HG02763 (cell line): ENCODE results near the gene NOP16.
"Not testable (repeated sequence)": the region's sequence is repeated elsewhere in the genome, so short reads cannot be mapped to it uniquely, and the experiment has no call there.

Experiments
- ATAC-seq: cut with Tn5 transposase; IDR thresholded peaks from one replicate; pipeline ENCODE4 v1.9.1; 2021; ENCODE audit warnings: mild to moderate bottlenecking, moderate library complexity; ENCODE audit not compliant: unreplicated experiment

NOP16 gene

DNA sequence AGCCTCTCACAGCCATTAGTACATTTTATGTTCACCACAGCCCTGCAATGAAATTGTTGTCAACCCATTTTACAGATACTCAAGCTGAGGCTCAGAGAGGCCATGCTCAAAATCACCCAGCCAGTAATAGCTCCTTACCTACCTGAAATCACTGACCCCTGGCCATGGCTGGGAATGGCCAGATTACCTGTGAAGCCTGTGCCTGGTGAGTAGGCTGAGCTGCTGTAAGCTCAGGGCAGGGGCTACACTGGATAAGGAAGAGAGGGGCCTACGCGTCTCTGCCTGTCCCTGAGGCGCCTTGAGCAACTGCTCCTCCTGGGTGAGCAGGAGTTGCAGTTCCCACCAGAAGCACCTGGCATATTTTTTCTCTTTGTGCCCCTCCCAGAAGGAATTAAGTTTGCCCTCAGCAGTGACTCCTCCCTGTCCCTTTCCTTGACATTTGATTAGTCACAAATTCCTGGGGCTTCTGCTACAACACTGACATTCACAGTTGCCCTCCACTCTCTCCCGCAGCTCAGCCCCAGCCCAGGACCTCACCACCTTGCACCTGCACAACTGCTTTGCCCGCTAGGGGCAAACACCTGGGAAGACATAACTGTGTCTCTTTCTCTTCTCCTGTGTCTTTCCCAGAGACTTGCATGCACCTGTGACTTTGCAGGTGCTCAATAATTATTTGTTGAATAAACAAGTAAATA is 22.2 kb upstream of the NOP16 start:
- ATAC-seq, result no peak

DNA sequence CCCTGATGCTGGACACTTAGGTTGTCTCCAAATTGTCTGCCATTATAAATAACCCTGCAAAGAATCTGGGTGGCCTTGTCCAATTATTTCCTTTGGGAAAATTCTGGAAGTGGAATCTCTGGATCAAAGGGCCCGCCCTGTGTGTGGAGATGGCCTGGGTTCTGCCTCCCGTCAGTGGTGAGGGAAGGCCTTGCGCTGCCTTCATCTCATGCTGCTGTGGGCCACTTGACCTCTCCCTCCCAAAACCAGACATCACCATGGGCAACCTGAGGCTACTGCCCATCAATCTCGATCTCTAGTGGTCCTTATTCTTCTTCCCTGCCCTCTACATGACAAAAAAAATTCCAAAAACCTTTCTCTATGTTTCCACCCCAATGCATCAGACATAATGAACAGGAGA is 21.4 kb upstream of the NOP16 start:
- no peak for ATAC-seq

DNA sequence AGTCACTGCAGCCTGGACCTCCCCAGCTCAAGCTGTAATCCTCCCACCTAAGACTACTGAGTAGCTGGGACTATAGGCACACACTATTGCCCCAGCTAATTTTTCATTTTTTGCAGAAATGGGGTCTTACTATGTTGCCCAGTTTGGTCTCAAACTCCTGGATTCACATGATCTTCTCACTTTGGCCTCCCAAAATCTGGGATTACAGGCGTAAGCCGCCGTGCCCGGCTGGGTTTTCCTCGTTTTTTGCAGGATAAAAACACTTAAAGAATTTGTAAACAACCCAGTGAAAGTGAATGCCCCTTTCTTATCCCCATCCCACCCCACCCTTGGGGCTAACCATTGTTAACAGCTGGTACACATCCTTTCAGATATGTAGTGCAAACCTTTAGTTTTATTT is 20.2 kb upstream of the NOP16 start:
- no peak for ATAC-seq

DNA sequence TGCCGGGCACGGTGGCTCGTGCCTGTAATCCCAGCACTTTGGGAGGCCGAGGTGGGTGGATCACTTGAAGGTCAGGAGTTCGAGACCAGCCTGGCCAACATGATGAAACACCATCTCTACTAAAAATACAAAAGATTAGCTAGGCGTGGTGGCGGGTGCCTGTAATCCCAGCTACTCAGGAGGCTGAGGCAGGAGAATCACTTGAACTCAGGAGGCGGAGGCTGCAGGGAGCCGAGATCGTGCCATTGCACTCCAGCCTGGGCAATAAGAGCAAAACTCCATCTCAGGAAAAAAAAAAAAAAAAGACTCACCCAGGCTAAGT is 19.8 kb upstream of the NOP16 start:
- not testable (repeated sequence) for ATAC-seq

DNA sequence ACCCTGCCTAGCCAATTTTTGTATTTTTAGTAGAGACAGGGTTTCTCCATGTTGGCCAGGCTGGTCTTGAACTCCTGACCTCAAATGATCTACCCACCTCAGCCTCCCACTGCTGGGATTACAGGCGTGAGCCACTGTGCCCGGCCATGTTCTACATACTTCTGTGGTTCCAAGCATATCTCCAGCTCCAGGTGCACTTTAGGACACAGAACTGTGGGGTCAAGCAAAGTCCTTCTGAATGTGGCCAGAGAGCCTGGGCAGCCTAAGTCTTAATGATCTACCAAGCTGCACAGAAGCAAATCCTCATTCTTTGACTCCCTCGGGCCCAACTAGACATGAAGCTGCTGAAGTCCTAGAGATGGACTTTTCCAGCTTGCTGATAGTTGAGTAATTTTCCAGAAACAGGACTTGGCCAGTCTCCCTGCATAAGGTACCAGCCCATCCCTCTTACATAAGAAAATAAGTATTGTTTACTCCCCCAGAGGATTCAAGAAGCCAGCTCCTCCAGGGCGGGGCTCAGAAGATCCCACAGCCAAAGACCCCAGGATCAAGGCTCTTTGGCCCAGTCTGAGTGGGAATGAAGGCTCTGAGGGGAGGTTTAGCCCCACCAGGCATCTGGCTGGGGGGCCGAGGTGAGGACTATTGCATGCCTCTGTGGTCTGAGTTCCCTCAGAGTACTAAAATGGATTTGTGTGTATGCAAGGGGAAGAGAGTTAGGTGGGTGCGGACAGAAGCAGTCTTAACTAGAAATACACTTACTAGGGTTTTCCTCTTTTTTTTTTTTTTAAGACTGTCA is 19.3 kb upstream of the NOP16 start:
- ATAC-seq, result no peak

DNA sequence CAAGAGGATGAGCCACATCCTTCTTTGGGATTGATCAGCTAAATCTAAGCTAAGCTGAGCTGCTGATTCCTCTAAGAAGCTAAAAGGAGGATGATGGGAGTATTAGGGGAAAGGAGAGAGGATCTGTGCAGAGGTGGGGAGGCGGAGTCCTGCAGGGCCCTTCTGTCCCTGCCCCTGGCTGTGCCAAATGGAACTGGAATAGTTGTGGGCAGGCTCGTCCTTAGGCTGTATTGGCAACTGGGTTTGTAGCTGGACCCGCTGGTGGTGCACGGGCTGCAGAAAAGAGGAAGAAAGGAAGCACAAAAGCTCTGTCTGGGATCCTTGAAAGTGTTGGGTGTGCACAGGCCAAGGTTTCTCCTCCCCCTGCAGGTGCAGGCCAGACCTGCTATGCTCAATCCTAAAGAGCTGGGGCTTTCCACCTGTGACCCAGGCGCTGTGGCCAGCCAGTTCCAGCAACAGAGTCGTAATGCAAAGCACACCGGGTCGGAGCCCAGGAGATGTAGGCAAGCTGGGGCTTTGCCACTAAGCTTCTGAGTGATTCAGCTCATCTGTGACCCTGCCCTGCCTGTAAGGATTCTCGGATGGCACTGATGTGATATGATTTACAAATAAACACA is 18.1 kb upstream of the NOP16 start:
- no peak for ATAC-seq

DNA sequence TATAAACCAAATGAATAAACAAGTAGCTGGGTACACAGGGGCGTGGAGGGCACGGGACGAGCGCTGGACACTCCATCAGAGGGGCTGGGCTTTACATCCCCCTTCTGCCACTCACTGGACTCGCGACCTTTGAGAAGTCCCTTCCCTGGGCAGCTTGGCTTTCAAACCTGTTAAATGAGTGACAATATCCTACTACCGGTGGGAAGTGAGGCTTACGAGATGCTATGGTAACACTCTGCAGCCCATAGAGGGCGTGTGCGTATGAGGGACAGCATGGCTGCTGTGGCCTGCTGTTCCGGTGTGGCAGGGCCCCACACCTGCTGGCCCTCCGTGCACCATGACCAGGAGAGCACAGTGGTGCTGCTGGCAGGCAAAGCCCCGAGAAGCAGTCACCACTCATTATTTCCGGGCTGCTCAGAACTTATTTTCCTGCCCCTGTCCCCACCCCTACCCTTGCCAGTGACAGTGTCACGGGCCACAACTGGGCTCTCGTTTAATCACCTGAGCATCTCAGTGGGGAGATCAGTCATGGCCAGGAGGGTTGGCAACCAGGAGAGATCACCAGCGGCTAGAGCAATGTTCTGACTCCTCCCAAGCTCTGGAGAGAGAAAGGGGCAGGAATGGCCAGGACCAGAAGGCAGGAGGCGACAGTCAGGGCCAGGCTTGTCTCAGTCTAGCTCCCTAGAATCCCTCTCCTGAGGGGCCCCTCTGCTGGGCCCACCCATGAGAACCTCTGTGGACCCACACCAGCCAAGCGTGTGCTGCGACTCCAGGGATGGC is 17.4 kb upstream of the NOP16 start:
- no peak for ATAC-seq

DNA sequence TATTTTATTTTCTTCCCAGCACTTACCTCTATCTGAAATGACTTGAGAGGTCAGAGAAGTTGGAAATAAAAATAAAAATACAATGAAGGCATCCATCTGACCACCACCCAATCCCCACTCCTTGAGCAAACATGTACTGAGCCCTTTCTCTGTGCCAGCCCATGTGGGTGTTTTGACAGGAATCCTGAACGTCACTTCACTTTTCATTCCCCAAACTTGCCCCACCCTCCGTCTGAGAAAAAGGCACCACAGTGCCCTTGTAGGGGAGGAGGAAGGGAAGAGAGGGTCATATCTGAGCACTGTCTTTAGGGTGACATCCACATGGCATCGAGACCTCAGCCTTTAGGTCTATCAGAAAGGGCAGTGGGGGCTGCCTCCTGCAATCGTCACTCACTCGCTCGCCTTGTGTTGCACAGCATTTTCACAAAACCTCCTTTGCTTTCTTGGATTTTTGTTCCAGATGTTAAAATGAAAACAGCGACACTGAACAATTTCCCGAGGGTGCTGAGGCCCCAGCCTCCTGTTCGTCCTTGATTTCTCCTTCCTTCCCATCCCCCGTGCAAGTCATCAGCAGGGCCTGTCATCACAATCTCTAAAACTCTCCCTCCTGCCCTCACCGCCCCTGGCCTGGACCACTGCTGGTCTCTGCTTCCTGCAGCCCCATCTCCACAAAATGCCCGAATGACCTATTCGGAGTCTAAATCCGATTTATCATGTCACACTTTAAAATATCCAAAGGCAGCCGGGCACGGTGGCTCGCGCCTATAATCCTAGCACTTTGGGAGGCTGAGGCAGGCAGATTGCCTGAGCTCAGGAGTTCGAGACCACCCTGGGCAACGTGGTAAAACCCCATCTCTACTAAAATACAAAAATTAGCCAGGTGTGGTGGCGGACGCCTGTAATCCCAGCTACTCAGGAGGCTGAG is 13.1 kb upstream of the NOP16 start:
- ATAC-seq, result no peak

DNA sequence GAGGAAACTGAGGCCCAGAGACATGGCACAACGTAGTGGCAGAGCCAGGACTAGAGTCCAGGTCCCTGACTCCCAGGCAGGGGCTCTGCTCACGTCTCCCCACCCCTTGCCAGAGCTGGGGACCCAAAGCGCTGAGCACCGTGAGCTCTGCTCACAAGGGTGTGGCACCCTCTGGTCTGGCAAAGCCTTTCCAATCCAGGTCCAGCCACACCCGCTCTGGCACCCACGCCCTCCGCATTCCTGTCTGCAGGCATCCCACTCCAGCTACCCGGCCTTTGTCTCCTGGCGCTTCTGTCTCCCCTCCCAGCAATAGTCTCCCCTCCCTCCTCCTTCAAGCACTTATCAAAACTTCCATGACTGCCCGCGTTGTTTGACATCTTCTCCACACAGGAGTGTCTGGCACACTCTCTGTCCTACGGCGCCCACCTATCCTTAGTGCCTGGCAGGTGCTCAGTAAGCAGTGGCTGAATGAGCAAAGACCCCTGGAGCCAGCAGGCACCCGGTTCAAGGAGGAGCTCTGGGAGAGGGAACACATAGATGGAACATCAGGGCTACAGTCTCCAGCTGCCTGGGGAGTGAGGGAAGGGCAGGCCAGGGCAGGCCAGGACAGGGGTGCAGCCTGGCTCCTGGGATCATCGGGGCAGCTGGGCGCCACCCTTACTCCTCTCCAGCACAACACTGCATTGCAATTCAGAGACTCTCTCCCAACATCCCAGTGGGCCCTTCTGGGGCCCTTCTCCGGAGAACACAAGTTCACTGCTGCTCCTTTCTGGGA is 12.2 kb upstream of the NOP16 start:
- no peak for ATAC-seq

DNA sequence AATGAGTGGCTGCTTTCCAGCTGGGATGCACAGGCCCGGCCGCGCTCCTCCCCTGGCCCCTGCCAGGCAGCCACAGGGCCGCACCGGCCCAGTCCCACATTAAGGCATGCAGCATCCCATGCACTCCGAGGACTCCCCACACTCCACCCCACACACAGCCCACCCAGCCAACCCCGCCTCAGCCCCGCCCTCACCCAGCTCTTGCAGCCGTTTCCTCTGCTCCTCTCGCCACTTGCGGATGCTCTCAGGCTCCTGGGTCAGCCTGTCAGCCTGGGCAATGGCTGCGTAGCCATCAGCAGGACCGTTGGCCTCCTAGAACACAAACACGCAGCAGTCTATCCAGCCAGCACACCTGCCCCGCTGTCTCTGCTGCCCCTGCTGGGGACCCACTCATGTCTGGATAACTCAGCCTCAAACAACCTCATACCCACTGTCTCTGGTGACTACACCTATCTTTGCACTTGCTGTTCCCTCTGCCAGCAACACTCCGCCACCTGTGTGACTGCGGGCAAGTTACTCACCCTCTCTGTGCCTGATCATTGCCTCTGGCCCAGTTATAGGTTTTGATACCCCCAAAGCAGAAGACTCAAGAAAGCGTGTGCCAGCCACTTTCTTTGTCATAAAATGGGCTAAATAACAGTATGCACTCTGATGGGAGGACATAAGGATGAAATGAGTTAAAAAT is 9.5 kb upstream of the NOP16 start:
- no peak for ATAC-seq

DNA sequence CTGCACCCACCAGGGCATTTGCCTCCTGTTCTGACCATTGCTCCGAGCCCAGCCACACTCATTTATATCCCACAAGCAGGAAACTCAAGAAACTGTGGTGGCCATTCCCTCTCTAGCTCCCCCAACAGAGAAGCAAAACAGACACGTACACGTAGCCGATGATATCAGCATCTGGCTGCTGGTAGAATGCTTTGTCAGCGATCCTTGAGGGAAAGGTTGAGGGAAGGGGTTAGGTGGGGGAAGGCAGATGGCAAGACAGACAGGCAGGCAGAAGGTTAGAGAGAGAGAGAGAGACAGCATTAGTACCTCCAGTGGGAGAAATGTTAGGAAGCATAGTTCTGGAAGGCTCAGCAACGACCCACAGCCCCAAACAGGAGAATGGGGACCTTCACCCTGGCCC is 7.9 kb upstream of the NOP16 start:
- no peak for ATAC-seq

DNA sequence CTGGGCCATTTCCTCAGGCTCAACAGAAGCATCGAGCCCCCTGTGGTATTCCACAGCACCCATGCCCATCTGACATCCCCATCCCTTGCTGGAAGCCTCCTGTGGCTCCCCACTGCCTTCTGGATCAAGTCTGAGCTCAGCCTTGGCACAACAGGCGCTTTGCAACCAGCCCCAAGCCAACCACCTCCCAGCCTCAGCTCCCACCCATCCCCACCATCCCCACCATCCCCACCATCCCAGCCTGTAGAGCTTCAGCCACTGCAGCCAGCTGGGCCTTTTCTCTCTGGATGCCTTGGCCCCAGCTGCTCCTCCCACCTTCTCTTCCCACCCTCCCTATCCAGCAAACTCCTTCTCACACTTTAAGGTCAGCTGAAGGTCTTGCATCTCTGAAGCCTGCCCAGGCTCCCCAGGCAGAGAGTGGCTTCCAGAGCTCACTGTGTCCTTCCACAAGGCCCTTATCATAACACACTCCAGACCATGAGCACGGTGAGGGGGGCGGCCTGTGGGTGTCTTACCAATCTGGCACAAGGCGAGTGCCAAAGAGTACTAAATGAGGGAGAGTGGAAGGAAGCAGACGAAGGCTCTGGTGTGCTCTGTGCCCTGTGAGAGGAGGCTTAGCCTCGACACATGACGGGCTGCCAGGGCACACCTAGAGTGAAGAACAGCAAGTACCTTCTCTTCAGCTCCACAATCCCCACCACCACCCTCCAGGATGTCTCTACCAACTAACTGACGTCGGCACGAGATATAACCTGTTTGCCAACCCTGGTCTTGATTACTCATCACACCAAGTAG is 6.7 kb upstream of the NOP16 start:
- no peak for ATAC-seq

DNA sequence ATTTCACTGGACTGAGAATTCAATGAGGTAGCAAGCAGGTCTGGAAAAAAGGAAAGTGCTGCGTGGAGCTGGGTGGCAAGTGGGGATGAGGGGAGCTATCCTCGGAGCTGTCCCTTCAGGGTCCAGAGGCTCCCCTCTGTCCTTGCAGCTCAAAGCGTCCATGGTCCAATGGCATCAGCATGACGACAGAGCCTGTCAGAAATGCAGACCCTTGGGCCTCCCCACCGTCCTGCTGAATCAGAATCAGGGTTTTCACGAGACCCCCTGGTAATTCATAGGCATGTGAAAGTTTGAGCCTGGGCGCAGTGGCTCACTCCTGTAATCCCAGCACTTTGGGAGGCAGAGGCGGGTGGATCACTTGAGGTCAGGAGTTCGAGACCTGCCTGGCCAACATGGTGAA is 5.7 kb upstream of the NOP16 start:
- no peak for ATAC-seq

DNA sequence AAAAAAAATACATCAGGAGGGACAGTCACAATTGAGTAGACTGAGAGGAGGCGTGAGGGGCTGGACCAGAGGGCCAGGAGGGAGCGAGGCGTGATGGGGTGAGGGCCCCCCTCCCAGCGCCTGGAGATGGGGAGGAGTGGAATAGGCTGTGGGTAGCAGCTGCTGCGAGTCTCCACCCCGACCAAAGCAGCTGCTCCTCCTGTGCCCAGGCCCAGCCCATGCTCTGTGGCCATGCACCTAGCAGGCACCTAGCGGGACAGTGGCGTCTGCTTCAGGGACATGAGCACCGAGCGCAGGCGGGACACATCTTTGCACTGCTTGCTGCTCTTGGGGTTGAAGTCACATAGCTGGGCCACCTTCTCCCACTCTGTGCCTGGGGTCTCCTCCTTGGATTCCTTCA is 4.1 kb upstream of the NOP16 start:
- ATAC-seq, result no peak

DNA sequence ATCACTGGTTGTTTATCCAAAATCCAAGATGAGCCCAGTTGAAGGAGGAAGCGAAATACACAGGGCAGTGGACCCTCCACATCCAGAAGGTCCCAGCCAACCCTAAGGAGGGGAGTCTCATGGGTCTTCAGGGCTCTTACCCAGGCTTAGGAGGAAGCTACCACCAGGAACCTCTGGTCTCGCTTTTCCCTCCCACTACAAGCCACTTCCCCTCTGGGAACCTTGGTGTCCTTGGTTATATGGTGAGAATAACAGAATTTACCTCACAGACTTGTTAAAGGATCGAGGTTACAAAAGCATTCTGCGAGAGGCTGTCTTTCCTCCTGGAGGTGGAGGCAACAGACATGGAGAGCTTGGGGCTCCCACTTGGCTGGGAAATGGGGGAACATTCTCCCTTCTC is 3.6 kb upstream of the NOP16 start:
- no peak for ATAC-seq

DNA sequence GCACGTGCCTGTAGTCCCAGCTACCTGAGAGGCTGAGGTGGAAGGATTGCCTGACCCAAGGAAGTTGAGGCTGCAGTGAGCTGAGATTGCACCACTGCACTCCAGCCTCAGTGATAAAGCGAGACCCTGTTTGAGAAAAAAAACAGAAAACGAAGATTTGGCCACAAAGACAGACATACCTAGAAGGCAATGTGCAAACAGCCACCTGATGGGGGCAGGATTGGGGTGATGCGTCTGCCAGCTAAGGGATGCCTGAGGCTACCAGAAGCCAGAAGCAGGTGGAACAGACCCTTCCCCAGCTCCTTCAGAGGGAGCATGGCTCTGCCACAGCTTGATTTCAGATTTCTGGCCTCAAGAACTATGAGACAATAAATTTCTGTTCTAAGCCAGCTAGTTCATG is 3.1 kb upstream of the NOP16 start:
- no peak for ATAC-seq

DNA sequence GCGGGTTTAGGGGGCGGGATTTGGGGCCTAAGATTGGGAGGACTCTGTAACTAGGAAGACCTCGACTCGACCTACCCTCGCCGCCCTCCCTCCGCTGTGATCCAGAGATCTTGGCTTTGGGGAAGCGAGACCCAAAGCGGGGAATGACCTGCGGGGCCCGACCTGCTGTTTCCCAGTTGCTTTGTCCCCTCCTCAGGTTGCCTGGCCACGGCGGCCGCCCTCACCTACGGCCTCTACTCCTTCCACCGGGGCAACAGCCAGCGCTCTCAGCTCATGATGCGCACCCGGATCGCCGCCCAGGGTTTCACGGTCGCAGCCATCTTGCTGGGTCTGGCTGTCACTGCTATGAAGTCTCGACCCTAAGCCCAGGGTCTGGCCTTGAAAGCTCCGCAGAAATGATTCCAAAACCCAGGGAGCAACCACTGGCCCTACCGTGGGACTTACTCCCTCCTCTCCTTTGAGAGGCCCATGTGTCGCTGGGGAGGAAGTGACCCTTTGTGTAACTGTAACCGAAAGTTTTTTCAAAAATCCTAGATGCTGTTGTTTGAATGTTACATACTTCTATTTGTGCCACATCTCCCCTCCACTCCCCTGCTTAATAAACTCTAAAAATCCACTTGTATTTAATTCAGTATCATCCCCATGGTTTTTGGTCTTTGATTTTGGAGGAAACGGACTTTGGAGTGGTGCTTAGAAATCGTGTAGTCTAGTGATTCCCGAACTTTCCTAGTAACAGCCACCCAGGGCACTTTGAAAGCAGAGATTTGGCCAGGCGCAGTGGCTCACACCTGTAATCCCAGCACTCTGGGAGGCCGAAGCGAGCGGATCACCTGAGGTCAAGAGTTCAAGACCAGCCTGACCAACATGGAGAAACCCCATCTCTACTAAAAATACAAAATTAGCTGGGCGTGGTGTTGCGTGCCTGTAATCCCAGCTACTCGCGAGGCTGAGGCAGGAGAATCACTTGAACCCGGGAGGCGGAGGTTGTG is 1.0 kb upstream of the NOP16 start:
- ATAC-seq, result peak; percentile 21
